ENCODE data around the gene PGS1.

The PGS1 gene

GRCh38 chr17:78434455-78435329 lies 56.2 kb downstream of the PGS1 start:
- no peak overlapping the region for H3K4me3 ChIP-seq (ENCODE audit: control insufficient read depth, low read depth, low read length)
- no peak for TF ChIP-seq CTCF (IDR thresholded peaks at IDR 0.05; ENCODE audit: control insufficient read depth, insufficient read depth, low read depth, low read length, missing control alignments)
- no peak for DNase-seq (ENCODE audit: low read depth)

GRCh38 chr17:78435330-78436005 lies 57.0 kb downstream of the PGS1 start:
- TF ChIP-seq CTCF (IDR thresholded peaks at IDR 0.05; ENCODE audit: control insufficient read depth, insufficient read depth, low read depth, low read length, missing control alignments), result no peak
- H3K4me3 ChIP-seq (ENCODE audit: control insufficient read depth, low read depth, low read length), result no peak overlapping the region
- DNase-seq (ENCODE audit: low read depth), result no peak

DNA sequence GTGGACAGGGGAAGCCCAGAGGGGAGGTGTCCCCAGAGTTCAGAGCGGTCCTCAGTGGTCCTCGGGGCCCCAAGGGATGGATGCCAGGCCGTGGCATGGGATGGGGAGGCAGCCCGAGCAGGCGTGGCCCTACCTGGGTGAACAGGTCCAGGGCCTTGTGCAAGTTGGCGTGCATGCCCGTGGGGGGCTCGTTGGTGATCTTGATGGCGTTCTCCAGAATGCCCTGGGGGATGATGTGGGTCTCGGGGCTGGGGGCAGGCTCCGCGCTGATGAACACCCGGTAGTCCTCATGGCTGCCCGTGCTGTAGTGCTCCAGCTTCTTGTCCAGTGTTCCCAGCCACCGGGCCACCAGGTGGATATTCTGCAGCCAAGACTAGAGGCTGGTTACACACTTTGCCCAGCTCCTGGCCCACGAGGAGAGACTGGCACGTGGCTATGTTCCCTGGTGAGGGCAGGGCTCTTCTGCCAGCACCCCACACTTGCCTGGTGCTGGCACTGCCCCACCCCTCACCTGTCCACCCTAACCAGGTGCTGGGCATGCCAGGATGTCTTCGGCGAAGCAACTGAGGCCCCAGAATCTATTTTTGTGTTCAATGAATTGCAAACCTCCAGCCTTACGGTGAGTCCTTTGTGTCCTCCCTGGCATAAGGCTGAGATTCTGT lies 59.2 kb downstream of the PGS1 start:
- H3K4me3 ChIP-seq (ENCODE audit: control insufficient read depth, low read depth, low read length), result no peak overlapping the region
- no peak for TF ChIP-seq CTCF (IDR thresholded peaks at IDR 0.05; ENCODE audit: control insufficient read depth, insufficient read depth, low read depth, low read length, missing control alignments)
- no peak for DNase-seq (ENCODE audit: low read depth)

DNA sequence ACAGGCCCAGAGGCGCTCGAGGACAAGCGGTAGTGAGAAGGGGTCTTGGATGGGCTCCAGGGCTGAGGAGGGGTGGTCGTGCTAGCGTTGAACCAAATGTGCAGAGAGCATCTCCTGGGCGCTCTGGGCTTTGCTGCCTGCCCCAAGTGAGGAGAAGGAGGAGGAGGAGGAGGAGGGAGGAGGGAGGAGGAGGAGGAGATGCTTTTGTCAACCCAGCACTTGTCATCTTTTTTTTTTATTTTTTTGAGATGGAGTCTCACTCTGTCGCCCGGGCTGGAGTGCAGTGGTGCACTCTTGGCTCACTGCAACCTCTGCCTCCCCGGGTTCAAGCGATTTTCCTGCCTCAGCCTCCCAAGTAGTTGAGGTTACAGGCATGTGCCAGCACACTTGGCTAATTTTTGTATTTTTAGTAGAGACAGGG lies 59.8 kb downstream of the PGS1 start:
- TF ChIP-seq CTCF (IDR thresholded peaks at IDR 0.05; ENCODE audit: control insufficient read depth, insufficient read depth, low read depth, low read length, missing control alignments), result no peak
- H3K4me3 ChIP-seq (ENCODE audit: control insufficient read depth, low read depth, low read length), result no peak overlapping the region
- DNase-seq (ENCODE audit: low read depth), result no peak

- DNase-seq (ENCODE audit: low read depth), result no peak
- no peak overlapping the region for H3K4me3 ChIP-seq (ENCODE audit: control insufficient read depth, low read depth, low read length)
- no peak for TF ChIP-seq CTCF (IDR thresholded peaks at IDR 0.05; ENCODE audit: control insufficient read depth, insufficient read depth, low read depth, low read length, missing control alignments)
These were observed 60.4 kb downstream of the PGS1 start for GRCh38 chr17:78438694-78439325.

DNA sequence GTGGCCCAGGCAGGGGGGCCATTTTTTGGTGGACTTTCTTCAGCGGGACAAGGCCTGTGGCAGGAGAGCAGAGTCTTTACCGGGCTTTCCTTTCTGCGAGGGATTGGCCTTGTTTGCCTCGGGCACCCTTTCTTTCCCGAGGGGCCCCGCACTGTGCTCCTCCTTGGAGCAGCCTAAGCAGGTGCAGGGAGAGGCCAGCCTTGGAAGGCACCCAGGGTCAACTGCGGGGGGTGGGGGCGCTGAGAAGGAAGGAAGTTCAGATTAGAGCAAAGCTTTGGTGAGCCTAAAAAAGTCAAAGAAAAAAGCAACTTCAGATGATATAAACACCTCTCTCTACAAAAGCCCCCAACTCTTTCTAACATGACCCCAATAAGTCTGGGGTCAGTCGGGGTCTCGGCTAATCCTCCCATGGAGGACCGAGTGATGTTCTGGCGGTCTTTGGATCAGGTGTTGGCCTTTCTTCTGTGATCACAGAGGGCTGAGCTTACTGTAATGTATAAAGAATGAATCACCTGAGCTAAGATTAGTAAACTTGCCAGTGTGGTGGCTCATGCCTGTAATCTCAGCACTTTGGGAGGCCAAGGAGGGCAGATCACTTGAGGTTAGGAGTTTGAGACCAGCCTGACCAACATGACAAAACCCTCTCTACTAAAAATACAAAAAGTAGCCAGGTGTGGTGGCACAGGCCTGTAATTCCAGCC lies 63.0 kb downstream of the PGS1 start:
- no peak for DNase-seq (ENCODE audit: low read depth)

More for the DNA sequence above, 63.0 kb downstream of the PGS1 start:
- TF ChIP-seq CTCF (IDR thresholded peaks at IDR 0.05; ENCODE audit: control insufficient read depth, insufficient read depth, low read depth, low read length, missing control alignments), result no peak
- no peak overlapping the region for H3K4me3 ChIP-seq (ENCODE audit: control insufficient read depth, low read depth, low read length)
